Fibroblast of the aortic adventitia (primary cell): ENCODE data around the gene ZNF727. TPM values are rescaled to one million over a fixed set of nuclear protein-coding genes. Genes with fewer than 3 reads are reported as not detected.
"Not testable (repeated sequence)": the region's sequence is repeated elsewhere in the genome, so short reads cannot be mapped to it uniquely, and the experiment has no call there.

ENCODE experiments used
- DNase-seq: peaks from one replicate; pipeline ENCODE4 v3.0.0-alpha.2; 2010; ENCODE audit warnings: low read depth
- H3K4me3 ChIP-seq: 2 replicates; pipeline ENCODE4 v1.5.1; 2011; ENCODE audit warnings: low read depth, mild to moderate bottlenecking, control low read depth, low read length, moderate library complexity
- total RNA-seq: library from RNA; depleted of rRNA; stranded (reverse); fragments of >200 nt; gene quantifications from 2 replicates; pipeline ENCODE4 v1.2.3, GENCODE V29; 2012; ENCODE audit warnings: low replicate concordance
- TF ChIP-seq, protein P1 (sequence below): IDR thresholded peaks from 2 replicates; pipeline ENCODE4 v1.5.1; 2011; ENCODE audit warnings: mild to moderate bottlenecking, low read length, control low read depth, inconsistent platforms; ENCODE audit not compliant: insufficient read depth

ZNF727 gene
- total RNA-seq, 1 donor, result not detected

DNA sequence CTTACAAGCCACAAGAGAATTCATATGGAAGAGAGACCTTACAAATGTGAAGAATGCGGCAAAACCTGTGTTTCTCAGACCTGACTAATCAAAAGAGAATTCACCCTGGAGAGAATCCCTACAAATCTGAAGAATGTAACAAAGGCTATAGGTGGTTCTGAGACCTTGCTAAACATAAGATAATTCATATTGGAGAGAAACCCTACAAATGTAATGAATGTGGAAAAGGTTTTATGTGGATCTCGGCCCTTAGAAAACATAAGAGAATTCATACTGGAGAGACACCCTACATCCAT, 33.4 kb downstream of the ZNF727 start:
- TF ChIP-seq, protein P1, sequence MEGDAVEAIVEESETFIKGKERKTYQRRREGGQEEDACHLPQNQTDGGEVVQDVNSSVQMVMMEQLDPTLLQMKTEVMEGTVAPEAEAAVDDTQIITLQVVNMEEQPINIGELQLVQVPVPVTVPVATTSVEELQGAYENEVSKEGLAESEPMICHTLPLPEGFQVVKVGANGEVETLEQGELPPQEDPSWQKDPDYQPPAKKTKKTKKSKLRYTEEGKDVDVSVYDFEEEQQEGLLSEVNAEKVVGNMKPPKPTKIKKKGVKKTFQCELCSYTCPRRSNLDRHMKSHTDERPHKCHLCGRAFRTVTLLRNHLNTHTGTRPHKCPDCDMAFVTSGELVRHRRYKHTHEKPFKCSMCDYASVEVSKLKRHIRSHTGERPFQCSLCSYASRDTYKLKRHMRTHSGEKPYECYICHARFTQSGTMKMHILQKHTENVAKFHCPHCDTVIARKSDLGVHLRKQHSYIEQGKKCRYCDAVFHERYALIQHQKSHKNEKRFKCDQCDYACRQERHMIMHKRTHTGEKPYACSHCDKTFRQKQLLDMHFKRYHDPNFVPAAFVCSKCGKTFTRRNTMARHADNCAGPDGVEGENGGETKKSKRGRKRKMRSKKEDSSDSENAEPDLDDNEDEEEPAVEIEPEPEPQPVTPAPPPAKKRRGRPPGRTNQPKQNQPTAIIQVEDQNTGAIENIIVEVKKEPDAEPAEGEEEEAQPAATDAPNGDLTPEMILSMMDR, result no peak
- no peak for DNase-seq
- H3K4me3 ChIP-seq, result no peak overlapping the region

DNA sequence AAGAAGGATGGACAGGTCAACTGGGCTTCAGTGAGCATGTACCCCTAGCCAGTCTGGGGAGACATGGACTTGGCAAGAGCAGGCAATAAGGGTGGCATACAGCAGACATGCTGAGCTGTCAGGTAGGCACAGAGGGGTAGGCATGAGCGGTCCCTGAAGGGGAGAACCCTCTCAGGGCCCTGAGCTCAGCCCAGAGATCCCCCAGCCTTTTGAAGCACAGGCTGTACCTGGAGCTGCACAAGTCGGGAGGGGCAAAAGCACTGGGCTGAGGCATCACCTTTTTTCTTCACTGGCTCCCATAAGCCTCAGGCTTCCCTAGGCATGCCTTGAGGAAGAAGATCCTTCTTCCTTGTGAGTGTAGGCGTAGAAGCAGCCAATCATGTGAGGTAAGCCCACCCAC, 42.3 kb downstream of the ZNF727 start:
- DNase-seq, result no peak
- no peak overlapping the region for H3K4me3 ChIP-seq
- TF ChIP-seq, protein P1, result no peak

DNA sequence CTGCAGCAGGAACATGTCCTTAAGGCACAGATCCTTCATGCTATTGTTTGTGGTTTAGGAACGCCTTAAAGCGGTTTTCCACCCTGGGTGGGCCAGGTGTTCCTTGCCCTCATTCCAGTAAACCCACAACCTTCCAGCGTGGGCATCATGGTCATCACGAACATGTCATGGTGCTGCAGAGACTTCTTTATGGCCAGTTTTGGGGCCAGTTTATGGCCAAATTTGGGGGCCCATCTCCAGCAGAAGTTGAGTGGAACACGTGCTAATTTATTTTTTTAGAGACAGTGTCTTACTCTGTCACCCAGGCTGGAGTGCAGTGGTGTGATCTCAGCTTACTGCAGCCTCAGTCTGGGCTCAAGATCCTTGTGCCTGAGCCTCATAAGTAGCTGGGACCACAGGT, 43.6 kb downstream of the ZNF727 start:
- H3K4me3 ChIP-seq, DNase-seq: not testable (repeated sequence)

Other genes starting within 250 kb of the ZNF727 start
- gene ZNF722, start 46.6 kb upstream of the ZNF727 start, total RNA-seq, result not detected in 2 replicates
- not detected in 2 replicates for gene ZNF735, start 161.8 kb downstream of the ZNF727 start, total RNA-seq
- not detected in 2 replicates for gene ZNF679, start 183.0 kb downstream of the ZNF727 start, total RNA-seq